AG20443 (cell line): Measurements from ENCODE around the gene ANG.
"Not testable (repeated sequence)": the region's sequence is repeated elsewhere in the genome, so short reads cannot be mapped to it uniquely, and the experiment has no call there.

ENCODE experiments used
- DNase-seq: peaks from one replicate; pipeline ENCODE4 v3.0.0; 2012; ENCODE audit warnings: low spot score, mixed read lengths

Gene ANG

GRCh38 chr14:20688167-20688839, at the start of gene ANG:
Gene ANG, plus strand, starts transcription at chr14:20688764. Its CDS starts 4,801 bp downstream, at chr14:20693565.
- no peak for DNase-seq

DNA sequence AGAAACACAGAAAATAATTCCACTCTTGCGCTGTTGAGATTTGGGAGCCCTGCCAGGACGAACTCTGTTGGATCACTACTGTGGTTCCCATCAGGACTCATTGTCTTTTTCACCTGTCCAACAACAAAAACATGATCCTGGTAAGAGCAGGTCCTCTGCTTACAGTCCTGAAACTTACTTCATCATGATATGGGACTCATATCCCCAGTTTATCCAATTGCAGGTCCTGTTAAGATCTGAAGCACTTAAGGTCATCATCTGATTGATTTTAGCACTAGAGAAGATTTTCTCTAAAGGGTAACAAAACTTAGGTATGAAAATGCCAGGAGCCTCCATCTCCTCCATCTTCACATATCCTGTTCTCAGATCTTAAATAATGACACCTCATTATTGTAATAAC, 47.0 kb upstream of the ANG start, which contains the start of gene OR6S1:
Gene OR6S1 (minus strand): TSS at position 101 of the 400 bp plus-strand sequence. CDS start 0 bp downstream, at position 101.
- no peak for DNase-seq

DNA sequence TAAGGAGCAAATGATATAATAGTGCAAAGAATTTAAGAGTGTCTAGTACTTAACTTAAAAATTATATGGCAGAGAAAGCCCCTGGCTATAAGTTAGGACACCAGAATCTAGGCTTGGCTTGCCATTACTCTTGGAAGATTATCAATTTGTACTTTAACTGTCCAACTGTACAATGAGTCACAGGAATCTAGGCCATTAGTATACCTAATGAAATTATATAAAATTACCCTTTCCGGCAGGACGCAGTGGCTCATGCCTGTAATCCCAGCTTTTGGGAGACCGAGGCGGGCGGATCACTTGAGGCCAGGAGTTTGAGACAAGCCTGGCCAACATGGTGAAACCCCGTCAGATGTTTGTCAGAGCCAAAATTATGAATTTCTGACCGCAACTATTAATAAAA, 46.4 kb upstream of the ANG start:
- DNase-seq: no peak

DNA sequence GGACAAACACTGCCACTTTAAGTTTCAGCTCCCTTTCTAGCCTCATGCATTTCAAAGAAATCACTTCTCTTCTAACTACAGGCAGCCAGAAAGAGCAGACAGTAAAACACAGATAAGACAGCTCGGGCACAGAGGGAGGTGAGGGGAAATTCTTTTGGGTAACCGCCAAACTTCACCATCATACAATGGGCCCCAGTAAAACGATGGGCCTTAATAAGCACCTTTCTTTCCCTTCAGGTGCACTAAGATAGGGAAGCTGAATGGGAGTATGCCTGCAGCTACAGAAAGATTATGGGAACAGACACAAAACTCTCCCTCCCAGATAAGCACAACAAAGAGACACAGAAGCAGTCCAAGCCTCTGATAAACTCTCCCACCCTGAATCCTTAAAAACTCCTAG, 45.8 kb upstream of the ANG start:
- not testable (repeated sequence) for DNase-seq

DNA sequence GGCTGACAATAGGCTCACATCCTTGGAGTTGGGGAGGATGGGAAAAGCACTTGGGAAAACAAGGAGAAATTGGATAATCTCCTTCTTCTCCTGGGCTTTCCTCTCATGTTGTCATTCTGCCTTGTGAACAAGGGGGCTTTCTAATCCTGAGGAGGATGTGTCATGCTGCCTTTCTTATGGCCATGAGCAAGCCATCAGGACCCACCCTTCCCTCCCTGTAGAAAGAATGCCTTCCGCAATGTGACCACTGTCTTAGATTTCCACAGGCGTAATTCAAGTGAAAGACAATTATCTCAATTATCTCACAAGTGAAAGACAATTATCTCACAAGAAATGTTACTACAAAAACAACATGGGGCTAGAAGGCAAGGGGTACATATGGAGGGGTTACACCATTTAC, 44.0 kb upstream of the ANG start:
- no peak for DNase-seq

DNA sequence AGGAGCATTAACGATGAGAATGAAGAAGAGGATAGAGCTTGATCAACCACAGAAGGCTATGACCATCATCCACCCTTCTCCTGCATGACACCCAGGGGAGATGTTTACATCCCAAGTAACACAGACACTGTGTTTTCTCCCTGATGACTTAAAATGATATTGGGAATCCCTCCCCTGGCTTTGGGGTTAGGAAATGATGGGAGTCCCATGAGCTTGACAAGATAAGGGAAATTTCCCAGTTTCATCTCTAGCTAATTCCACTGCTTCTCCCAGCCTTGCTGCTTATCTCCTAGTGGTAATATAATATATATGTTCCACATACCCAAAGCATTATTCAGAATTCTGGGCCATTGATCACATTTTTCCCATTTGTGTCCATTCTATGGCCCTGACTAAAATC, 43.1 kb upstream of the ANG start:
- DNase-seq: no peak

GRCh38 chr14:20652996-20653975, 35.3 kb upstream of the ANG start:
- DNase-seq: no peak

DNA sequence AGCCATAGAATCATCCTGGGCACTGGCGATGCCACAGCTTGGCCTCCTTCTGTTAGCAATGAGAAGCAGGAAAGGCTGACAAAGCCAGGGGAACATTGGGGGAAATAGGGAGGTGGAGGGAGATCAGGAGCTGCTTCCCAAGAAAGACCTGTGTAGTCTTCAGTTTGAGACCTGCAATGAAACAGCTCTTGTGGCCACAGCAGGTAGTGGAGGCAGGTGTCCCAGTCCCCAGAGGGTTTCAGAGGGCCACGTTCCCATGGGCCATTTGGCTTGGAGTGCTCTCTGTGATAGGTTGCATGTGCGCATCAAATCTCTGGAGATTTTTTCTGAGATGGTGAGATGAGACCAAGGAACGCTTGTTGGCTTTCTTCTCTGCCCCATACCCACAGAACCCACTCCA, 32.7 kb upstream of the ANG start:
- DNase-seq: no peak

GRCh38 chr14:20656274-20656673, 32.3 kb upstream of the ANG start:
- no peak for DNase-seq

DNA sequence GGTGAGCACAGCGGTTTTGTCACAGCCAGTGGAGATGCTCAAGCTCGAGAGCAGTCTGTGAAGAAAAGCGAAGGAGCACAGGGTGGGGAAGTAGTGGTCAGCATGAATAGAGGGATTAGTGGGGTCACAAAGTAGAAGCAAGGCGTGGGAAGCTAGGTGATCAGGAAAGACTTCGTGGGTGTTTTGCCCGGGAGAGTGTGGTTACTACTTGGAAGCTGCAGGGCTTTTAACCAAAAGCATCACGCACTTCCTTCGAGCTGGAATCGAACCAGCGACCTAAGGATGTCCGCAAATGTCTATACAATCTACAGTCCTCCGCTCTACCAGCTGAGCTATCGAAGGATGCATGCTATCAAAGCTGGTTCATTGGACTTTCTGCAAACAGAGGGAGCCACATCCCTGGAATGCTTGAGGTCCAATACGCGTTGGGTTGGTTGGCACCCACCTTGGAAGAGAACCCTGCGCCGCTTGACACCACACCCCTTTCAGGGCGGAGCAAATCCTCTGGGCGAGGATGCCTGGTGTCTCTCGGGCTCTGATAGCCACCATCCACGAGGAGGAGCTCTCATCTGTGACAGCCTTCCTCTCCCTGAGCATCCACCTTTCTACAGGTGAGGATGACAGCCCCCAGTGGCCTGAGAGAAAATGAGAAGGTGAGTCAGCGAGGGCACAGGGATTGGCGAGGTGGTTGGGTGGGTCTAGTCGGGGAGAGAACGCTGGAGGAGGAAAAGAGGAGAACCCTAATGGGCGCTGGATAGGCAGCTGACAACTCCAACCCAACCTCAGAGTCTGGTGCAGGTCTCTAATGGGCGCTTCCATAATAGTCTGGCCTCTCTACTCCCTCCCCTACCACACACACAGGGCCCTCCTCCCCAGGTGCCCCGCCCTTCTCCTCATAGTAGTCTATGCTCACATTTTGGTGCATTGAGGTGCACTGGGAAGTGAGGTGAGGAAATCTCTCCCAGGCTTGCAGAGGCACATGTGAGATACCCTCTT, 31.1 kb upstream of the ANG start:
- DNase-seq: no peak

DNA sequence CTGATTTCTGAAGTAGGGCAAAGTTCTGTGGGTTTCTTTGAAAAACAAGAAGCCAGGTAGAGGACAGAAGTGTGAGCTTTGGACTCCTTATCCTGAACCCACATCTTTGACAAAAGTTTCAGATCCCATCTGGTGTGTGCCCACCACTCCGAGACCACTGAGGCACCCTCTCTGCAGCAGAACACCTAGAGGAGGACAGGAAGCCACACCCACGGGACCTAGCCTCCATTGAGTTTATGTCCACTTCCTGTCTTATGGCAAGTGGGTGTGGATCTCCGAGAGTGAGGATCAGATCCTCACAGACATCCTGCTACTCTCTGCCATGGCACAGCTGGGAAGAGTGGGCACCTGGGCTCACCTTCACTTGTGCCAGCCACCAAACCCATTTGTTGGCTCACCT, 30.3 kb upstream of the ANG start:
- DNase-seq: no peak

DNA sequence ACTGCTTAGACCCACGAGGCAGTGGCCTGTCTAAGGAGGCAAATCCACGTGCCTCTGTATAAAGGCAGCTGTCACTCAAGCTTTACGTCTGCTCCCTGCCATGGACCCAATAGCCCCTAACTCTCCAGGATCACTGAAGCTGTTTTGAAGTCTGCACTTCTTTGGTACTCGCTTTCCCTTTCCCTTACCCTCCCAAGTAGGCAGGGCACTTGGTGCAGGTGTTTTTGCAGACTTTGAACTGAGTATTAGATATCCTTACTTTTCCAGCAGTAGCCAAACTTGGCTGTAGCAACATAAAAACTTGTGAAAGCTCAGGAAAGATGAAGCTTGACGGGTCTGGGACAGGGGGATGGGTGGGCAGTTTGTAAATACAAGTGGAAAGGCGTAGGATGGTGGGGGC, 29.2 kb upstream of the ANG start:
- DNase-seq: no peak

DNA sequence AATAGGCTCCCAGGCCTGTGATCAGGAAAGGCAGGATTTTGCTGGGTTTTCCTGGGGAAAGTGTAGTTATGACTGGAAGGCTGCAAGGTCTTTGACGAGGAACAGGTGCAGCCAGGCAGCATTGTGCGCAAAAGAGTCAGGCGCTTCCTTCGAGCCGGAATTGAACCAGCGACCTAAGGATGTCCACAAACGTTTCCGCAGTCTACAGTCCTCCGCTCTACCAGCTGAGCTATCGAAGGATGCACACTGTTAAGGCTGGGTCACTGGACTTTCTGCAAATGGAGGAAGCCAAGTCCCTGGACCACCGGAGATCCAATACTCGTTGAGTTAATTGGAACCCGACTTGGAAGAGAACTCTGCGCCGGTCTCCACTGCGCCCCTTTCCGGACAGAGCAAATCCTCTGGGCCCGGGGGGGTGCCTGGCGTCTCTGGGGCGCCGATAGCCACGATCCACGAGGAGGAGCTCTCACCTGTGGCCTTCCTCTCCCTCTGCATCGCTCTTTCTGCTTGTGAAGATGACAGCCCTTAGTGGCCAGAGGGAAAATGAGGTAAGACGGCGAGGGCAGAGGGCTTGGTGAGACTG, 28.7 kb upstream of the ANG start:
- no peak for DNase-seq

GRCh38 chr14:20661197-20661596, 27.4 kb upstream of the ANG start:
- no peak for DNase-seq

- DNase-seq: no peak
Observed at GRCh38 chr14:20662968-20663732, 25.4 kb upstream of the ANG start.

DNA sequence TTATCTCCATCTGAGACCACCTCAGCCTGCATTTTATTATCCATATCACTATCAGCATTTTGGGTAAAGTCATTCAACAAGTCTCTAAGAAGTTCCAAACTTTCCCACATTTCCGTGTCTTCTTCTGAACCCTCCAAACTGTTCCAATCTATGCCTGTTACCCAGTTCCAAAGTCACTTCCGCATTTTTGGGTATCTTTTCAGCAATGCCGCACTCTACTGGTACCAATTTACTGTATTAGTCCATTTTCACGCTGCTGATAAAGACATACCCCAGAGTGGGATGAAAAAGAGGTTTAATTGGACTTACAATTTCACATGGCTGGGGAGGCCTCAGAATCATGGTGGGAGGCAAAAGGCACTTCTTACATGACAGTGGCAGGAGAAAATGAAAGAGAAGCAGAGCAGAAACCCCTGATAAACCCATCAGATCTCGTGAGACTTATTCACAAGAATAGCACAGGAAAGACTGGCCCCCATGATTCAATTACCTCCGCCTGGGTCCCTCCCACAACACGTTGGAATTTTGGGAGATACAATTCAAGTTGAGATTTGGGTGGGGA, 22.1 kb upstream of the ANG start:
- not testable (repeated sequence) for DNase-seq

DNA sequence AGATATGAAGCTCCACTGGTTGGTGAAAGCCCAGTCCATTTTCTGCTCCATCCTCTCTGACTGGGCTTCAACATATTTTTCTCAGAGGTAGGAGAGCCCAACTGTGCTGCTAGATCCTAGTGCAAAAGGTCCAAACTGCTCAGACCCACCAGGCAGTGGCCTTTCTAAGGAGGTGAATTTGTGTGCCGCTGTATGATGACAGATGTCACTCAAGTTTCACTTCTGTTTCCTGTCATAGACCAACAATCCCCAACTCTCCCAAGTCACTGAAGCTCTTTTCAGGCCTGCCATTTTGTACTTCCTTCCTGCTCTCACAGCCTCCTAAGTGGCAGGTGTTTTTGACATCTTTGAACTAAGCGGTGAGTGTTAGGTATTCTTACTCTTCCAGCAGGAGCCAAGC, 20.6 kb upstream of the ANG start:
- no peak for DNase-seq

GRCh38 chr14:20668969-20669368, 19.6 kb upstream of the ANG start:
- DNase-seq: no peak

DNA sequence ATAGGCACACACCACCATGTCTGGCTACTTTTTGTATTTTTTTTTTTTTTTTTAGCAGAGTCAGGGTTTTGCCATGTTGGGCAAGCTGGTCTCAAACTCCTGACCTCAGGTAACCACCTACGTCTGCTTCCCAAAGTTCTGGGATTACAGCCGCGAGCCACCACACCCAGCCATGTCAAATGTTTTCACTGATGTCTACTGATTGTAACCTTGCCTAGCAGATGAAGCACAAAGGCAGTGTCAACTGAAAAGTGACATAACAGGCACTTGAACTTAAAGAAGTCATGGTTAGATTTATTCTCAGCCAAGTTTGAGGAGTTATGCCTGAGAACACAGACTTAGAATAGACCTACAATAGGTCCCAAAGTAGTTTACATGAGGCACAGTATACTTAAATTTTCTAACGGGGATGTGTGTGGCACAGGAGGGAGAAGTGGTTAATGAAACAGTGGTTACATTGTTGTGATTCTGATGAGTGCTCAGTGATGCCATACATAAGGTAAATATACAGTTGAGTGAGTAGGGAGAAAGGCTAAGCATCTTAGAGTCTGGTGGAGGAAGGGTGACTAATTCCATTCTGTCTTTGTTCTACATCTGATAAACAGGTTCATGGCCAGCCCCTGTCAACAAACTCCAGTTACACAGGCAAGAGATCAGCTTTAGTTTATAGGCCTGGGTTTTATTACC, 16.8 kb upstream of the ANG start:
- DNase-seq: no peak

DNA sequence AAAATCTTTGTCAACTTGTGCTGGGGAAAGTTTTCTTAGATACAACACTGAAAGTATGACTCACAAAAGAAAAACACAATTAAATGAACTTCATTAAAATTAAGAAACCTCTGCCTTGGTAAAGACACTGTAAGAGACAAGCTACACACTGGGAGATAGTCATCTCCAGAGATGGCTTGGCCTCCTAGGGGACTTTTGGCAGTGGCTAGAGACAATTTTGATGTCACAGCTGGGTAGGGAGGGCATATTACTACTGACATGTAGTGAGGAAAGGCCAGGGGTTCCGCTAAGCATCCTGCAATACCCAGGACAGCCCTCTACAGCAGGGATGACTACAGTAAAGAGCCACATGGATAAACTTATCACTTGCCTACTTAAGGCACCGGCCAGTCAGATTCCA, 12.9 kb upstream of the ANG start:
- no peak for DNase-seq
